ENCODE results near the gene FASN.

FASN gene

GRCh38 chr17:82084373-82085030 lies 13.5 kb downstream of the FASN start:
- ChIA-PET CTCF (no interaction called here), POLR2A (interaction anchor here (1.1 kb wide), 1 partner anchor 11 kb away, joined by 3 read pairs; no protein-coding TSS in a partner anchor)
- TF ChIP-seq BHLHE40 (IDR thresholded peaks at IDR 0.05; ENCODE audit: borderline replicate concordance) (no peak), SP1 (IDR thresholded peaks at IDR 0.05) (no peak), ARNT (IDR thresholded peaks at IDR 0.05) (no peak), CTBP1 (IDR thresholded peaks at IDR 0.05; ENCODE audit: borderline replicate concordance) (no peak), ELF4 (IDR thresholded peaks at IDR 0.05) (no peak), TARDBP (IDR thresholded peaks at IDR 0.05) (no peak), L3MBTL2 (conservative IDR thresholded peaks at IDR 0.05) (no peak), FOXK2 (IDR thresholded peaks at IDR 0.05) (no peak), NFRKB (IDR thresholded peaks at IDR 0.05) (no peak), SUZ12 (IDR thresholded peaks at IDR 0.05) (no peak), FOXA1 (IDR thresholded peaks at IDR 0.05) (no peak), HDGF (IDR thresholded peaks at IDR 0.05; ENCODE audit: borderline replicate concordance) (no peak), ZNF384 (IDR thresholded peaks at IDR 0.05) (no peak)
- TF ChIP-seq, protein P1, sequence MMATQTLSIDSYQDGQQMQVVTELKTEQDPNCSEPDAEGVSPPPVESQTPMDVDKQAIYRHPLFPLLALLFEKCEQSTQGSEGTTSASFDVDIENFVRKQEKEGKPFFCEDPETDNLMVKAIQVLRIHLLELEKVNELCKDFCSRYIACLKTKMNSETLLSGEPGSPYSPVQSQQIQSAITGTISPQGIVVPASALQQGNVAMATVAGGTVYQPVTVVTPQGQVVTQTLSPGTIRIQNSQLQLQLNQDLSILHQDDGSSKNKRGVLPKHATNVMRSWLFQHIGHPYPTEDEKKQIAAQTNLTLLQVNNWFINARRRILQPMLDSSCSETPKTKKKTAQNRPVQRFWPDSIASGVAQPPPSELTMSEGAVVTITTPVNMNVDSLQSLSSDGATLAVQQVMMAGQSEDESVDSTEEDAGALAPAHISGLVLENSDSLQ (IDR thresholded peaks at IDR 0.05) = no peak
- no peak for DNase-seq (ENCODE audit: extremely low spot score)

DNA sequence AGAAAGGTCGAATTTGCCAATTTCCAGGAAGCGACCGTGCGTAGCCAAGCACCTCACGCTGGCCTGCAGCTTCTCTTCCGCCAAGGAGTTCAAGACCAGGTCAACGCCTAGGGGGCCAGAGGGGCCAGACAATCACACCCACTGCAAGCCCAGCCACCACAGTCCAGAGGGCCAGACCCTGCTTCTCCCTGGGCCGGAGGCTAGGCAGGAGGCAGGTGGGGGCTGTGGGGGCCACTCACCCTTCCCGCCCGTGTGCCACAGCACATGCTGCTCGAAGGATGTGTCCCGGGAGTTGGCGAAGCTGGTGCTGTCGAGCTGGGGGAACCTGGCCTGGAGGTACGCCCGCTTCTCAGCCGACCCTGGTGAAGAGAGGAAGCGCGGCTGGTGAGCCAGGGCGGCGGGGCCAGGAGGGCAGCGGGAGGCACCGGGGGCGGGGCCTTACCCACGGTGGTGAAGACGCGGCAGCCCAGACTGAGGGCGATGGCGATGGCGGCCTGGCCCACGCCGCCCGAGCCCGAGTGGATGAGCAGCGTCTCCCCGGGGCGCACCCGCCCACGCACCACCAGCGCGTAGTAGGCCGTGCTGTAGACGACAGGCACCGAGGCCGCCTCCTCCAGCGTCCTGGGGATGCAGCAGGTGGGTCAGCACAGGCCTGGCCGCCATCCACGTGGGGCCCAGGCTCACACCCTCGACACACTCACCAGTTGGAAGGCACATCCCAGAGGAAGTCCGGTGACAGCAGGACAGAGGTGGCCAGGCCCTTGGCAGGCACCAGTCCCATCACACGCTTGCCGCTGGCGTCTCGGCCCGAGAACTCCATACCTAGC lies 14.3 kb downstream of the FASN start:
- TF ChIP-seq TARDBP (IDR thresholded peaks at IDR 0.05) (no peak), LEF1 (IDR thresholded peaks at IDR 0.05; ENCODE audit: borderline replicate concordance) (no peak), L3MBTL2 (conservative IDR thresholded peaks at IDR 0.05) (no peak), NFRKB (IDR thresholded peaks at IDR 0.05) (no peak)
- ChIA-PET POLR2A (no interaction called here), CTCF (no interaction called here)
- DNase-seq (ENCODE audit: extremely low spot score) = no peak

DNA sequence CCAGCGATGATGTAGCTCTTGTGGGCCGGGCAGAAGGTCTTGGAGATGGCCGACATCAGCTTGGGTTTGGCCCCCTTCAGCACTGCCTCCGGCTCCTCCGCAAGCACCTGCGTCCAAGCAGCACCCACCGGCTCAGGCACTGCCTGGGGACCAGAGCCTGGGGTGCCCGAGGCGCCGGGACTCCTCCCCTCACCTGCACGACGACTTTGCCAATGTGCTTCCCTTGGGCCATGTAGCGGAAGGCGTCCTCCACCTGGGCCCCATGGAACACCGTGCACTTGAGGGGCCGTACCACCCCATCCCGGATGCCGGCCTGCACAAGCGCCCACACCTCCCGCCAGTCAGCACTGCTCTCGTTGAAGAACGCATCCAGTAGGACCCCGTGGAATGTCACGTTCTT lies 15.0 kb downstream of the FASN start:
- ChIA-PET POLR2A (no interaction called here), CTCF (no interaction called here)
- TF ChIP-seq L3MBTL2 (conservative IDR thresholded peaks at IDR 0.05) (no peak), LEF1 (IDR thresholded peaks at IDR 0.05; ENCODE audit: borderline replicate concordance) (no peak), ZNF384 (IDR thresholded peaks at IDR 0.05) (no peak), SP1 (IDR thresholded peaks at IDR 0.05) (no peak), FOXM1 (IDR thresholded peaks at IDR 0.05; ENCODE audit: borderline replicate concordance) (no peak), CTBP1 (IDR thresholded peaks at IDR 0.05; ENCODE audit: borderline replicate concordance) (no peak), HDGF (IDR thresholded peaks at IDR 0.05; ENCODE audit: borderline replicate concordance) (no peak), NFRKB (IDR thresholded peaks at IDR 0.05) (no peak), ARNT (IDR thresholded peaks at IDR 0.05) (no peak), ELF4 (IDR thresholded peaks at IDR 0.05) (no peak)
- TF ChIP-seq, protein P1 (IDR thresholded peaks at IDR 0.05) = no peak
- no peak for DNase-seq (ENCODE audit: extremely low spot score)

- POLR2A ChIA-PET = no interaction called here
- no peak for DNase-seq (ENCODE audit: extremely low spot score)
- CTCF ChIA-PET = no interaction called here
- no peak for TF ChIP-seq BHLHE40 (IDR thresholded peaks at IDR 0.05; ENCODE audit: borderline replicate concordance)
- no peak for TF ChIP-seq FOXK2 (IDR thresholded peaks at IDR 0.05)
- no peak for TF ChIP-seq ARNT (IDR thresholded peaks at IDR 0.05)
- no peak for TF ChIP-seq LEF1 (IDR thresholded peaks at IDR 0.05; ENCODE audit: borderline replicate concordance)
- no peak for TF ChIP-seq SUZ12 (IDR thresholded peaks at IDR 0.05)
- no peak for TF ChIP-seq FOXA1 (IDR thresholded peaks at IDR 0.05)
- TF ChIP-seq L3MBTL2 (conservative IDR thresholded peaks at IDR 0.05) = no peak
- TF ChIP-seq, protein P1 (IDR thresholded peaks at IDR 0.05) = no peak
- no peak for TF ChIP-seq ZNF384 (IDR thresholded peaks at IDR 0.05)
- TF ChIP-seq HDGF (IDR thresholded peaks at IDR 0.05; ENCODE audit: borderline replicate concordance) = no peak
- TF ChIP-seq SP1 (IDR thresholded peaks at IDR 0.05) = no peak
- TF ChIP-seq NFRKB (IDR thresholded peaks at IDR 0.05) = no peak
- no peak for TF ChIP-seq CTBP1 (IDR thresholded peaks at IDR 0.05; ENCODE audit: borderline replicate concordance)
Observed at GRCh38 chr17:82082456-82082855, 15.6 kb downstream of the FASN start.

DNA sequence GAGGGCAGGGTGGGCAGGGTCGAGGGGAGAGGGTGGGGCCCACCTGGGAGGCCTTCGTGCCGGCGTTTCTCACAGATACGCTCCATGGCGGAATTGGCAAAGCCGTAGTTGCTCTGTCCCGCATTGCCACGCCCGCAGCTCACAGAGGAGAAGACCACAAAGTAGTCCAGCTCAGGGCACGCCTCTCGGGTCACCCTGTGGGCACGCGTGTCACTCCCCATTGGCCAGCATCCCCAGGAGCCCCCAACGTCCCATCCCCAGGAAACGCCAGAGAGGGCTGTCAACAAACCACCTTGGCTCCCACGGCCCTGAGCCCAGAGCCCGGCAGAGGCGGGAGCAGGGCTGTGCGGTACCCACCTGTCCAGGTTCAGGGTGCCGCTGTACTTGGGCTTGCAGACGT lies 16.1 kb downstream of the FASN start:
- DNase-seq (ENCODE audit: extremely low spot score) = no peak
- ChIA-PET POLR2A (interaction anchor here (1.0 kb wide), 1 partner anchor 16 kb away, joined by 4 read pairs; the partner anchor contains the start of gene DUS1L), CTCF (no interaction called here)
- TF ChIP-seq LEF1 (IDR thresholded peaks at IDR 0.05; ENCODE audit: borderline replicate concordance) (no peak), FOXM1 (IDR thresholded peaks at IDR 0.05; ENCODE audit: borderline replicate concordance) (no peak), ZNF384 (IDR thresholded peaks at IDR 0.05) (no peak), ELF4 (IDR thresholded peaks at IDR 0.05) (no peak), NFRKB (IDR thresholded peaks at IDR 0.05) (no peak), BHLHE40 (IDR thresholded peaks at IDR 0.05; ENCODE audit: borderline replicate concordance) (no peak), FOXK2 (IDR thresholded peaks at IDR 0.05) (no peak), L3MBTL2 (conservative IDR thresholded peaks at IDR 0.05) (no peak), ARNT (IDR thresholded peaks at IDR 0.05) (no peak), HDGF (IDR thresholded peaks at IDR 0.05; ENCODE audit: borderline replicate concordance) (no peak), SP1 (IDR thresholded peaks at IDR 0.05) (no peak), TARDBP (IDR thresholded peaks at IDR 0.05) (no peak), CTBP1 (IDR thresholded peaks at IDR 0.05; ENCODE audit: borderline replicate concordance) (no peak), SUZ12 (IDR thresholded peaks at IDR 0.05) (no peak), FOXA1 (IDR thresholded peaks at IDR 0.05) (no peak)
- TF ChIP-seq, protein P1 (IDR thresholded peaks at IDR 0.05) = no peak

All from HEK293T (cell line).